ENCODE measurements around the gene KRT71. TPM values are rescaled to one million over a fixed set of nuclear protein-coding genes. Genes with fewer than 3 reads are reported as not detected.

The KRT71 gene
- total and polyA plus RNA-seq, 2 of the 8 experiments (the other 6 are each of a cell fraction or from before 2014, with no cell fraction given): not detected

GRCh38 chr12:52514471-52515318 is 38.2 kb downstream of the KRT71 start:
- ChIA-PET POLR2A (ENCODE audit: partially characterized antibody) (no interaction called here), CTCF (ENCODE audit: partially characterized antibody) (interaction anchor here (0.6 to 4.5 kb wide), 10 partner anchors 8 to 220 kb away, joined by 3 to 29 read pairs (median 3); no protein-coding TSS in a partner anchor)

More at GRCh38 chr12:52514471-52515318, 38.2 kb downstream of the KRT71 start:
- Histone ChIP-seq H3K4me1 (replicated peaks in 1 of 4; ENCODE audit: control insufficient read depth in 3 of 4, insufficient read depth in 4 of 4, low read length in 3 of 4) (no peaks in the 10 kb centered on the region), H3K79me2 (ENCODE audit: control insufficient read depth in 1 of 2, insufficient read depth in 2 of 2, low read length in 2 of 2) (no peaks in the 10 kb centered on the region), H2BK20ac (ENCODE audit: low read length) (no peak overlapping the region), H4K91ac (replicated peaks; ENCODE audit: insufficient read length, low read length) (no peak overlapping the region), H4K20me1 (replicated peaks in 1 of 2; ENCODE audit: control insufficient read depth in 1 of 2, insufficient read depth in 2 of 2, low read length in 2 of 2) (no peaks in the 10 kb centered on the region), H2BK12ac (ENCODE audit: low read depth, low read length) (no peak overlapping the region), H3K9ac (replicated peaks in 1 of 4; ENCODE audit: extremely low read depth in 1 of 4, low read depth in 3 of 4, low read length in 3 of 4) (no peak overlapping the region), H3K27me3 (replicated peaks in 1 of 4; ENCODE audit: control insufficient read depth in 3 of 4, extremely low read depth in 1 of 4, insufficient read depth in 3 of 4, low read length in 3 of 4) (no peaks in the 10 kb centered on the region), H2AK5ac (ENCODE audit: low read depth, low read length) (no peak overlapping the region), H2BK5ac (ENCODE audit: low read depth, low read length) (no peak overlapping the region), H3K23ac (ENCODE audit: insufficient read length) (no peak overlapping the region), H3K79me1 (ENCODE audit: low read depth, low read length) (no peaks in the 10 kb centered on the region), H2AFZ (ENCODE audit: low read length) (no peak overlapping the region), H3K4ac (replicated peaks; ENCODE audit: insufficient read length, low read depth, low read length) (no peak overlapping the region), H3K4me2 (ENCODE audit: insufficient read depth in 1 of 2, low read depth in 2 of 2, low read length in 2 of 2) (no peak overlapping the region), H3K36me3 (ENCODE audit: control insufficient read depth in 2 of 4, insufficient read depth in 4 of 4, low read length in 3 of 4) (no peaks in the 10 kb centered on the region), H3K18ac (ENCODE audit: extremely low read depth, low read length) (no peak overlapping the region), H2BK15ac (ENCODE audit: low read length) (no peak overlapping the region), H3K9me3 (ENCODE audit: insufficient read depth in 2 of 2, low read depth in 1 of 2, low read length in 1 of 2) (peaks cover 2 to 6% of the 10 kb centered on the region in 2 experiments; a peak in 2 of 4 replicates), H3K23me2 (ENCODE audit: low read depth, low read length) (no peaks in the 10 kb centered on the region; the same call in 1 of the 2 replicates), H4K8ac (ENCODE audit: extremely low read depth, insufficient read depth, low read length) (no peak overlapping the region), H3K14ac (ENCODE audit: insufficient read length) (no peak overlapping the region), H3K27ac (ENCODE audit: low read depth, low read length) (no peak overlapping the region), H4K5ac (ENCODE audit: insufficient read length, low read depth, low read length) (no peak overlapping the region), H3K56ac (replicated peaks; ENCODE audit: insufficient read length, low read depth, low read length) (no peak overlapping the region), H2BK120ac (replicated peaks; ENCODE audit: low read depth, low read length) (no peak overlapping the region), H3K4me3 (ENCODE audit: extremely low read depth in 1 of 4, insufficient read depth in 2 of 4, low read depth in 3 of 4, low read length in 4 of 4) (no peak overlapping the region)
- DNase-seq (ENCODE audit: low read depth in 1 of 2, low spot score in 2 of 2) (peak in 1 of 2 experiments; percentile 23), FAIRE-seq (no peak)
- TF ChIP-seq JUND (IDR thresholded peaks at IDR 0.05; ENCODE audit: low read length) (no peak), RBBP5 (IDR thresholded peaks at IDR 0.05; ENCODE audit: borderline replicate concordance, low read depth, low read length) (no peak), FOSL1 (IDR thresholded peaks at IDR 0.05; ENCODE audit: insufficient read depth, low read depth, low read length) (no peak), NANOG (IDR thresholded peaks at IDR 0.05; ENCODE audit: insufficient read depth, low read depth, low read length, poor library complexity, severe bottlenecking) (no peak), SP4 (IDR thresholded peaks at IDR 0.05; ENCODE audit: low read length) (no peak), SRF (IDR thresholded peaks at IDR 0.05; ENCODE audit: low read depth, low read length) (no peak), RAD21 (IDR thresholded peaks at IDR 0.05 in 1 of 2, conservative IDR thresholded peaks at IDR 0.05 in 1 of 2; ENCODE audit: low read depth in 2 of 2, low read length in 2 of 2) (no peak), MAX (IDR thresholded peaks at IDR 0.05) (no peak), KDM1A (IDR thresholded peaks at IDR 0.05; ENCODE audit: borderline replicate concordance, low read length) (no peak), POLR2A (IDR thresholded peaks at IDR 0.05; ENCODE audit: control extremely low read depth in 1 of 2, low read depth in 2 of 2, low read length in 2 of 2) (no peak), POU5F1 (IDR thresholded peaks at IDR 0.05; ENCODE audit: low read depth, low read length) (no peak)
- WGBS, 2 experiments (ENCODE audit: extremely low coverage in 1 of 2, insufficient coverage in 1 of 2, insufficient read length in 1 of 2, insufficient replicate concordance in 2 of 2, low coverage in 1 of 2, low lambda C conversion rate in 2 of 2, missing lambda C conversion rate in 1 of 2): 93% methylated on average over 12 of the region's 14 CpGs; no CpG with 5 or more reads in 1 of the 2 experiments

All from H1 (cell line).